GM12878 (cell line): ENCODE results near the gene NDUFS4.

Source experiments
- CHD1 ChIP-seq: IDR thresholded peaks from 2 replicates; pipeline ENCODE4 v1.6.1; 2012; ENCODE audit warnings: low read depth, low read length, improper control_type of control experiment
- CHD4 ChIP-seq: fragments of 200-600 bp; sonication (generic); IDR thresholded peaks from 2 replicates; pipeline ENCODE4 v1.6.1; 2016; ENCODE audit warnings: mild to moderate bottlenecking
- EGR1 ChIP-seq, 2 experiments: IDR thresholded peaks; 1 replicate in 1 of 2; 2 replicates in 1 of 2; pipeline ENCODE4 v1.6.1; 2011 to 2012; ENCODE audit warnings: low read depth in 2 of 2, low read length in 2 of 2, borderline replicate concordance in 1 of 2, mild to moderate bottlenecking in 1 of 2, moderate library complexity in 1 of 2
- ESRRA ChIP-seq: IDR thresholded peaks from 2 replicates; pipeline ENCODE4 v1.6.1; 2012; ENCODE audit warnings: mild to moderate bottlenecking, low read length, improper control_type of control experiment
- JUND ChIP-seq: IDR thresholded peaks from 2 replicates; pipeline ENCODE4 v1.6.1; 2012; ENCODE audit warnings: low read depth, mild to moderate bottlenecking, low read length, improper control_type of control experiment, moderate library complexity
- NR2C2 ChIP-seq: IDR thresholded peaks from 2 replicates; pipeline ENCODE4 v1.6.1; 2011; ENCODE audit warnings: borderline replicate concordance, low read depth; ENCODE audit not compliant: control insufficient read depth, insufficient read length
- POLR2AphosphoS5 ChIP-seq: IDR thresholded peaks from 2 replicates; pipeline ENCODE4 v1.6.1; 2011; ENCODE audit warnings: mild to moderate bottlenecking, low read length, inconsistent platforms
- RBBP5 ChIP-seq: fragments of 200-600 bp; sonication (generic); conservative IDR thresholded peaks from 2 replicates; pipeline ENCODE4 v1.6.1; 2016
- SREBF2 ChIP-seq: IDR thresholded peaks from 2 replicates; pipeline ENCODE4 v1.6.1; 2012; ENCODE audit warnings: mild to moderate bottlenecking, low read length
- TCF12 ChIP-seq: IDR thresholded peaks from 2 replicates; pipeline ENCODE4 v1.6.1; 2011; ENCODE audit warnings: low read depth, mild to moderate bottlenecking, low read length
- TF ChIP-seq, protein P1 (sequence below), 3 experiments: IDR thresholded peaks in 2 of 3; conservative IDR thresholded peaks in 1 of 3; 2 replicates each; pipeline ENCODE4 v1.5.1; 2011; ENCODE audit warnings: low read depth in 3 of 3, low read length in 3 of 3, mild to moderate bottlenecking in 3 of 3, control low read depth in 2 of 3, moderate library complexity in 2 of 3, inconsistent platforms in 1 of 3, mixed read lengths in 1 of 3; ENCODE audit not compliant: control insufficient read depth in 2 of 3, insufficient read depth in 1 of 3; ENCODE audit errors: extremely low read depth in 1 of 3
- TF ChIP-seq, protein P2 (sequence below): IDR thresholded peaks from 2 replicates; pipeline ENCODE4 v1.6.1; 2012; ENCODE audit warnings: mild to moderate bottlenecking, low read depth, low read length
- TF ChIP-seq, protein P3 (sequence below): IDR thresholded peaks from 2 replicates; pipeline ENCODE4 v1.6.1; 2012; ENCODE audit warnings: low read depth, low read length, improper control_type of control experiment

DNA sequence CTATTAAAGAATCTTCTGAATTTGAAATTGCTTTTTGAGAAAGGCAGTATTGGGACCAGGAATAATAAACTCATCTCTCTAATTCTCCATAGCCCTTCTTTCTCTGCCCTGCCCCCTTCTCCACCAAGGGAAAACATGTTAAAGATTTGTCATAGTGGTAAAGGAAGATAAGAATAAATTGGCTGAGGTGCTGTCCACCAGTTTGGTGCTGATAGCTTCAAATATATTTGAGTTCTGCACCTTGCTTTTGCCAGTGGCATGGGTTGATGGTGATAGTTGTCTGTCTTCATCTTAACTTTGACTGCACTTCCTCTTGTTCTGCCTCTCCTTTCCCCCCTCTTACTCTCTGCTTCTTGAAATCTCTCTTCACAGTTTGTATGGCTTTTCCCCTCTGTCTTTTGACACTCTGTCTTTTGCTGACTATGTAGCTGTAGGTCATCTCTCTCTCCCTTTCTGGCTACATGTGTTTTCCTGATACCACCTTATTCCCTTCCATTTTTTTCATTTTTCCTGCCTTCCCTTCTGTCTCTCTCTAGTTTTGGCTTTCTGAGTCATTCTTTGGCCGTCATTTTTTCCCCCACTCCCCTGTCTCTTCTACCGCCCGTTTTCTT, 56.6 kb downstream of the NDUFS4 start:
- TF ChIP-seq ESRRA = no peak
- no peak for TF ChIP-seq CHD4
- TF ChIP-seq, protein P1, sequence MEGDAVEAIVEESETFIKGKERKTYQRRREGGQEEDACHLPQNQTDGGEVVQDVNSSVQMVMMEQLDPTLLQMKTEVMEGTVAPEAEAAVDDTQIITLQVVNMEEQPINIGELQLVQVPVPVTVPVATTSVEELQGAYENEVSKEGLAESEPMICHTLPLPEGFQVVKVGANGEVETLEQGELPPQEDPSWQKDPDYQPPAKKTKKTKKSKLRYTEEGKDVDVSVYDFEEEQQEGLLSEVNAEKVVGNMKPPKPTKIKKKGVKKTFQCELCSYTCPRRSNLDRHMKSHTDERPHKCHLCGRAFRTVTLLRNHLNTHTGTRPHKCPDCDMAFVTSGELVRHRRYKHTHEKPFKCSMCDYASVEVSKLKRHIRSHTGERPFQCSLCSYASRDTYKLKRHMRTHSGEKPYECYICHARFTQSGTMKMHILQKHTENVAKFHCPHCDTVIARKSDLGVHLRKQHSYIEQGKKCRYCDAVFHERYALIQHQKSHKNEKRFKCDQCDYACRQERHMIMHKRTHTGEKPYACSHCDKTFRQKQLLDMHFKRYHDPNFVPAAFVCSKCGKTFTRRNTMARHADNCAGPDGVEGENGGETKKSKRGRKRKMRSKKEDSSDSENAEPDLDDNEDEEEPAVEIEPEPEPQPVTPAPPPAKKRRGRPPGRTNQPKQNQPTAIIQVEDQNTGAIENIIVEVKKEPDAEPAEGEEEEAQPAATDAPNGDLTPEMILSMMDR (IDR thresholded peaks at IDR 0.05 in 2 of 3, conservative IDR thresholded peaks at IDR 0.05 in 1 of 3; ENCODE audit: control insufficient read depth in 2 of 3, extremely low read depth in 1 of 3, insufficient read depth in 1 of 3, low read depth in 3 of 3, low read length in 3 of 3) = no peak
- TF ChIP-seq TCF12 = no peak
- no peak for TF ChIP-seq POLR2AphosphoS5
- TF ChIP-seq RBBP5 = no peak
- no peak for TF ChIP-seq EGR1 (IDR thresholded peaks at IDR 0.05; ENCODE audit: borderline replicate concordance in 1 of 2, low read depth in 2 of 2, low read length in 2 of 2)
- TF ChIP-seq, protein P2, sequence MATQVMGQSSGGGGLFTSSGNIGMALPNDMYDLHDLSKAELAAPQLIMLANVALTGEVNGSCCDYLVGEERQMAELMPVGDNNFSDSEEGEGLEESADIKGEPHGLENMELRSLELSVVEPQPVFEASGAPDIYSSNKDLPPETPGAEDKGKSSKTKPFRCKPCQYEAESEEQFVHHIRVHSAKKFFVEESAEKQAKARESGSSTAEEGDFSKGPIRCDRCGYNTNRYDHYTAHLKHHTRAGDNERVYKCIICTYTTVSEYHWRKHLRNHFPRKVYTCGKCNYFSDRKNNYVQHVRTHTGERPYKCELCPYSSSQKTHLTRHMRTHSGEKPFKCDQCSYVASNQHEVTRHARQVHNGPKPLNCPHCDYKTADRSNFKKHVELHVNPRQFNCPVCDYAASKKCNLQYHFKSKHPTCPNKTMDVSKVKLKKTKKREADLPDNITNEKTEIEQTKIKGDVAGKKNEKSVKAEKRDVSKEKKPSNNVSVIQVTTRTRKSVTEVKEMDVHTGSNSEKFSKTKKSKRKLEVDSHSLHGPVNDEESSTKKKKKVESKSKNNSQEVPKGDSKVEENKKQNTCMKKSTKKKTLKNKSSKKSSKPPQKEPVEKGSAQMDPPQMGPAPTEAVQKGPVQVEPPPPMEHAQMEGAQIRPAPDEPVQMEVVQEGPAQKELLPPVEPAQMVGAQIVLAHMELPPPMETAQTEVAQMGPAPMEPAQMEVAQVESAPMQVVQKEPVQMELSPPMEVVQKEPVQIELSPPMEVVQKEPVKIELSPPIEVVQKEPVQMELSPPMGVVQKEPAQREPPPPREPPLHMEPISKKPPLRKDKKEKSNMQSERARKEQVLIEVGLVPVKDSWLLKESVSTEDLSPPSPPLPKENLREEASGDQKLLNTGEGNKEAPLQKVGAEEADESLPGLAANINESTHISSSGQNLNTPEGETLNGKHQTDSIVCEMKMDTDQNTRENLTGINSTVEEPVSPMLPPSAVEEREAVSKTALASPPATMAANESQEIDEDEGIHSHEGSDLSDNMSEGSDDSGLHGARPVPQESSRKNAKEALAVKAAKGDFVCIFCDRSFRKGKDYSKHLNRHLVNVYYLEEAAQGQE = peak; percentile 81
- no peak for TF ChIP-seq SREBF2
- no peak for TF ChIP-seq CHD1
- no peak for TF ChIP-seq NR2C2
- TF ChIP-seq, protein P3, sequence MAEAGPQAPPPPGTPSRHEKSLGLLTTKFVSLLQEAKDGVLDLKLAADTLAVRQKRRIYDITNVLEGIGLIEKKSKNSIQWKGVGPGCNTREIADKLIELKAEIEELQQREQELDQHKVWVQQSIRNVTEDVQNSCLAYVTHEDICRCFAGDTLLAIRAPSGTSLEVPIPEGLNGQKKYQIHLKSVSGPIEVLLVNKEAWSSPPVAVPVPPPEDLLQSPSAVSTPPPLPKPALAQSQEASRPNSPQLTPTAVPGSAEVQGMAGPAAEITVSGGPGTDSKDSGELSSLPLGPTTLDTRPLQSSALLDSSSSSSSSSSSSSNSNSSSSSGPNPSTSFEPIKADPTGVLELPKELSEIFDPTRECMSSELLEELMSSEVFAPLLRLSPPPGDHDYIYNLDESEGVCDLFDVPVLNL = no peak
- TF ChIP-seq JUND = no peak
